Peyer's patch (tissue), 4 donors: ENCODE results near the gene GTF3A. TPM values are rescaled to one million over a fixed set of nuclear protein-coding genes. Genes with fewer than 3 reads are reported as not detected.

Experiments used
- DNase-seq, 3 donors: peaks; one replicate each; pipeline ENCODE4 v3.0.0-alpha.2; 2017 to 2019
- H3K27ac ChIP-seq, 4 donors: fragments of 200-600 bp; sonication (generic); one replicate each; pipeline ENCODE4 v1.5.1; 2016 to 2019
- H3K27me3 ChIP-seq, 2 donors: fragments of 200-600 bp; sonication (generic); one replicate each; pipeline ENCODE4 v1.5.1; 2019
- H3K36me3 ChIP-seq, 3 donors: fragments of 200-600 bp; sonication (generic); one replicate each; pipeline ENCODE4 v1.5.1; 2016 to 2019
- H3K4me1 ChIP-seq, 4 donors: fragments of 200-600 bp; sonication (generic); one replicate each; pipeline ENCODE4 v1.5.1; 2016 to 2019
- H3K4me3 ChIP-seq, 4 donors: fragments of 200-600 bp; sonication (generic); 1 replicate in 3 of 4; 2 replicates in 1 of 4; pipeline ENCODE4 v1.5.1; 2016 to 2019; ENCODE audit warnings: mild to moderate bottlenecking in 1 of 4
- H3K9me3 ChIP-seq, 4 donors: fragments of 200-600 bp; sonication (generic); one replicate each; pipeline ENCODE4 v1.5.1; 2016 to 2019; ENCODE audit warnings: mild to moderate bottlenecking in 1 of 4
- CTCF ChIP-seq, 6 experiments: fragments of 450-650 bp in 4 of 6; fragments of 200-600 bp in 2 of 6; sonication (generic) in 1 of 6; IDR thresholded peaks; one replicate each; pipeline ENCODE4 v1.5.1; 2017 to 2019; ENCODE audit warnings: antibody characterized with exemption in 6 of 6, mild to moderate bottlenecking in 3 of 6, moderate library complexity in 1 of 6
- POLR2A ChIP-seq, 2 donors: fragments of 450-650 bp; IDR thresholded peaks; one replicate each; pipeline ENCODE4 v1.5.1; 2017; ENCODE audit warnings: antibody characterized with exemption in 2 of 2, mild to moderate bottlenecking in 2 of 2, moderate library complexity in 2 of 2
- small RNA-seq, 2 donors: library from RNA; depleted of rRNA; stranded (forward); fragments of <200 nt; gene quantifications; one replicate each; pipeline ENCODE3, GENCODE V24; 2016
- total RNA-seq, 4 donors: library from RNA; depleted of rRNA; stranded (reverse); fragments of >200 nt; gene quantifications; one replicate each; pipeline ENCODE4 v1.1.0, GENCODE V29; 2016

Gene GTF3A
- total RNA-seq, 4 donors from 2014 or later: 29.2 to 179 (median 49.3) TPM

- TF ChIP-seq POLR2A (IDR thresholded peaks at IDR 0.05) (no peak), CTCF (IDR thresholded peaks at IDR 0.05) (no peak)
- Histone ChIP-seq H3K36me3 (no peaks in the 10 kb centered on the region), H3K27me3 (no peaks in the 10 kb centered on the region), H3K4me3 (no peak overlapping the region), H3K9me3 (peaks cover 0 to 5% (median 0%) of the 10 kb centered on the region in 4 donors), H3K4me1 (no peaks in the 10 kb centered on the region), H3K27ac (peak overlapping the region in 1 of 4 donors; percentile 53)
- peak in 2 of 3 donors; percentile 50 to 62 for DNase-seq
These were observed 52.7 kb downstream of the GTF3A start for GRCh38 chr13:27476943-27477703.

DNA sequence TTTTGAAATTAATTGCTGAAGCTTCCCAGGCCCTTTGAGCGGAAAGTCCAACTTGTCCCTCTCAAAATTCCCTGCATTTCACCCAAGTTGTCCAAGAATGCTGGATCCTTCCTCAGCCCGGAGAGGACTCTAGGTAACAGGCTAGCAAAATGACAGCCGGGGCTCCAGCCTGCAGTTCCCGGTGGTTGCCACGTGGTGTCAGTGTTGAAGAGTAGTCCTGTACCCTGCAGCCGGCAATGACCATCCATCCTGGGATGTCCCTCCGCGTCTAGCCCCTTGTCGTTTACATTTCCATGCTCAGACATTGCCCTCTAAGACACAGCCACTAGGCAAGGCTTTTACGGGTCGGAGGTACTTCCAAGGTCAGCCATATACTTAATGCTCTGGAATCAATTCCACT is 57.3 kb downstream of the GTF3A start:
- H3K27ac ChIP-seq: no peak overlapping the region
- DNase-seq: peak in 2 of 3 donors; percentile 61 to 68

GRCh38 chr13:27482983-27483382 is 58.6 kb downstream of the GTF3A start:
- Histone ChIP-seq H3K4me1 (no peaks in the 10 kb centered on the region), H3K27me3 (no peaks in the 10 kb centered on the region), H3K9me3 (peaks cover 0 to 6% (median 0%) of the 10 kb centered on the region in 4 donors), H3K4me3 (no peak overlapping the region), H3K27ac (peak overlapping the region in 2 of 4 donors; percentile 2 to 57), H3K36me3 (no peaks in the 10 kb centered on the region)
- peak in 2 of 3 donors; percentile 63 to 78 for DNase-seq
- no peak for TF ChIP-seq POLR2A (IDR thresholded peaks at IDR 0.05)
- no peak for TF ChIP-seq CTCF (IDR thresholded peaks at IDR 0.05)

More for the DNA sequence above, 57.3 kb downstream of the GTF3A start:
- Histone ChIP-seq H3K36me3 (no peaks in the 10 kb centered on the region), H3K27me3 (no peaks in the 10 kb centered on the region), H3K9me3 (peaks cover 0 to 6% (median 0%) of the 10 kb centered on the region in 4 donors), H3K4me1 (no peaks in the 10 kb centered on the region), H3K4me3 (no peak overlapping the region)
- TF ChIP-seq CTCF (IDR thresholded peaks at IDR 0.05) (peak in 4 of 6 experiments; percentile 33 to 57 (median 52)), POLR2A (IDR thresholded peaks at IDR 0.05) (no peak)

DNA sequence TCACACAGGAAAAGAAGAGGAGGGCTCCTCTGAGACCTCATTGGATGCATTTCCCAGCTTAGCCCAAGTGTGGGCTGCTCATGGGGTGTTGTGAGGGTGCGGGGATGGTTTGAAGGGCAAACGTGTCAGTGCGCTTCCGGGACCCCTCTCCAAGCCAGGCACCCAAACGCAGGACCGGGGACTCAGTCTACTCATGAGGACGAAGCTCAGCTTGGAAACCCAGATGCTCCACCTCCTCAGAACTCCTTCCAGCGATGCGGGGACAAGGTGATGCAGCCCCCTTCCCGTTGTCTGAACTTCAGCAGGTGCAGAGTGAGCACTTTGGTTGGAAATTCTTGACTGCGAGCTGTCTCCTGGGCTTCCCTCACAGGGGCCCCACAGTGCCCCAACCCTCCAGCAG is 59.0 kb downstream of the GTF3A start:
- no peak for TF ChIP-seq CTCF (IDR thresholded peaks at IDR 0.05)
- TF ChIP-seq POLR2A (IDR thresholded peaks at IDR 0.05): no peak
- no peaks in the 10 kb centered on the region for H3K4me1 ChIP-seq
- H3K36me3 ChIP-seq: no peaks in the 10 kb centered on the region
- peak in 1 of 3 donors; percentile 40 for DNase-seq
- peak overlapping the region in 2 of 4 donors; percentile 2 to 57 for H3K27ac ChIP-seq
- peaks cover 0 to 6% (median 0%) of the 10 kb centered on the region in 4 donors for H3K9me3 ChIP-seq
- no peaks in the 10 kb centered on the region for H3K27me3 ChIP-seq
- H3K4me3 ChIP-seq: no peak overlapping the region

Small RNA genes lying within 50 kb of the gene (small RNA-seq; reads per million reads assigned to genes)
- 0 reads per million in 2 donors for gene RNY1P1

Other genes starting within 250 kb of the GTF3A start
- 100 to 1,000 TPM; 179 to 828 (median 278) TPM for gene RPL21, start 173.1 kb upstream of the GTF3A start, total RNA-seq
- 10 to 100 TPM; 26.5 to 70.1 (median 39.6) TPM for gene RASL11A, start 153.8 kb upstream of the GTF3A start, total RNA-seq
- gene MTIF3, start 25.9 kb downstream of the GTF3A start, total RNA-seq: 100 to 1,000 TPM in 1 of 4 donors, 10 to 100 TPM in 3; 78.6 to 150 (median 86.4) TPM
- 10 to 100 TPM; 12.4 to 39.6 (median 25.6) TPM for gene LNX2, start 195.9 kb downstream of the GTF3A start, total RNA-seq
- gene POLR1D, start 197.3 kb downstream of the GTF3A start, total RNA-seq: 100 to 1,000 TPM in 1 of 4 donors, 10 to 100 TPM in 3; 83.3 to 104 (median 90.5) TPM